ENCODE measurements around the gene BUD23.

- TF ChIP-seq CTCF (IDR thresholded peaks at IDR 0.05) (no peak), POLR2A (IDR thresholded peaks at IDR 0.05) (no peak)
Observed at GRCh38 chr7:73708961-73709549, 25.7 kb downstream of the BUD23 start.
